ENCODE results near the gene SYNE1. TPM values are rescaled to one million over a fixed set of nuclear protein-coding genes. Genes with fewer than 3 reads are reported as not detected.
A peak's percentile ranks its signal among the peaks of the same experiment; 100 is the strongest.

SYNE1 gene
- total and polyA plus RNA-seq, 7 donors, result 7.2 to 203 (median 86.4) TPM

DNA sequence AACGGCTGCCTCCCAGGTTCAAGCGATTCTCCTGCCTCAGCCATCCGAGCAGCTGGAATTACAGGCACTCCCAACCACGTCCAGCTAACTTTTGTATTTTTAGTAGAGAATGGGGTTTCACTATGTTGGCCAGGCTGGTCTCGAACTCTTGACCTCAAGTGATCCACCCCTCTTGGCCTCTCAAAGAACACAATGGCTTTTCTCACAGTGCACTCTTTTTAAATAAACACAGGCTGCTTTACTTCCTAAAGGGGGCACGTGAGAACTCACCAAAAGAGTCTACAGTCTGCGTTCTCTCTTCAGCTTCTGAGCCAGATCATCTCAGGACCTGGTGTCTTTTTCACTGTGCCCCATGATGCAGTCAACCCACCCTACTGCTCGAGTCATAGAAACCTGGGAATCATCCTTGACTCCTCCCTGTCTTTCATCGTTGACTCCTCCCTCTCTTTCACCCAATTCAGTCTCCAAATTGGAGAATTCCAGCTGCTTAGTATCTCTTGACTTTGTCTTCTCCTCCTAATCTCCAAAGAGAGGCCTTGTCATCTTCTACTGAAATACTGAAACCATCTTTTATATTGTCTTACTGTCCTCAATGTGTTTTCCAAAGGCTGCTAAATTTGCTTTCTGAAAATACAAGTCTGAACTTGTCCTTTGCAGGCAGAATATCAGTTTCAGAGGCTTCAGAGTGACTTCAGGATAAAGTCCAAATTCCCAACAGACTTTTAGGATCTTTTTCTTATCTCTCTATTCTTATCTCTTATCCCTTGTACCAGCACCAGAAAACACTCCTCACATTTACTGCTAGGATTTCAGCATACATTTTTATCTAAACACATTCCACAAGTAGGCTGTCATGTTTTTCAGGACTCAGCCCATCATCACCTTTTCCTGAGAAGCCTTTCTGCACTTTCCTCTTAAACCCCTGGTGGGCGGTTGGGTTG, 323.4 kb downstream of the SYNE1 start:
- Histone ChIP-seq H3K36me3 (peaks cover 8 to 86% (median 42%) of the 10 kb centered on the region in 4 donors), H3K27me3 (no peaks in the 10 kb centered on the region), H3K4me1 (no peaks in the 10 kb centered on the region), H3K27ac (peak overlapping the region in 1 of 4 donors; percentile 14), H3K9me3 (no peaks in the 10 kb centered on the region), H3K4me3 (no peak overlapping the region)
- no peak for DNase-seq
- intact Hi-C loops (cut with DNase I), result loop anchor here (5.0 kb wide), 1 partner anchor 38 kb away; no protein-coding TSS in a partner anchor
- WGBS, 2 donors, result 83 to 87% methylated on average over 10 of the region's 10 CpGs
- TF ChIP-seq POLR2AphosphoS5 (IDR thresholded peaks at IDR 0.05) (no peak), CTCF (IDR thresholded peaks at IDR 0.05) (no peak), POLR2A (IDR thresholded peaks at IDR 0.05) (no peak), EP300 (IDR thresholded peaks at IDR 0.05) (no peak)

- peaks cover 15 to 86% (median 41%) of the 10 kb centered on the region in 4 donors for H3K36me3 ChIP-seq
- H3K4me3 ChIP-seq, result no peak overlapping the region
- TF ChIP-seq CTCF (IDR thresholded peaks at IDR 0.05) (no peak), POLR2AphosphoS5 (IDR thresholded peaks at IDR 0.05) (no peak), POLR2A (IDR thresholded peaks at IDR 0.05) (no peak), EP300 (IDR thresholded peaks at IDR 0.05) (no peak)
- DNase-seq, result no peak
- intact Hi-C loops (cut with DNase I), result loop anchor here (5.0 kb wide), 1 partner anchor 40 kb away; no protein-coding TSS in a partner anchor
- 96 to 98% methylated on average over 2 of the region's 2 CpGs for WGBS, 2 donors
- no peaks in the 10 kb centered on the region for H3K4me1 ChIP-seq
- H3K9me3 ChIP-seq, result no peaks in the 10 kb centered on the region
- no peaks in the 10 kb centered on the region for H3K27me3 ChIP-seq
- H3K27ac ChIP-seq, result no peak overlapping the region
Observed at GRCh38 chr6:152312434-152312833, 324.7 kb downstream of the SYNE1 start.

DNA sequence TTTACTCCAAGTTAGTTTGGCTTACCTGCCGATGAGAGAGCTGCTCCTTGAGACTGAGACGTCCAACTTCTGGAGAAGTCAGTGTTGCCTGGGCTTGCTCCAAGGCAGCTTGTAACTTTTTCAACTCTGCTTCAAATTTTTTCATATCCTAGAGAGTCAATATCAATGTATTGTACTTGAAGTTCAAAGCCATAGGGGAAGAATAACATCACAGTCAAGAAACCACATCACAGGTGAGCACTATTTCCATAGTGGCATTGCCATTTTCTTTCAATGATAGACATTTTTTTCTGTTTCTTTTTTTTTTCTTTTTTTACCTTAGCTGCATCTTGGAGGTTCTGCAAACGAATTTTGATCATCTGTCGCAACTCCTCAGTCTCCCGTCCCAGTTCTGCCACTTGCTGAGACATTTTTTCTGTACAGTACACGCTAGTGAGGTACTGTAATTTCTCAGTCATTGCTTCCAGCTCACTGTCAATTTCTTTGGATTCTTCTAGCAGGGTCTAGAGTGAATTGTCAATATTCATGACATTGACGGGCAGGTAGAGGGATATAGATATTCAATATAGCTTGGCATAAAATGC, 326.7 kb downstream of the SYNE1 start:
- intact Hi-C loops (cut with DNase I), result loop anchor here (5.0 kb wide), 1 partner anchor 42 kb away; no protein-coding TSS in a partner anchor
- Histone ChIP-seq H3K4me3 (no peak overlapping the region), H3K36me3 (peaks cover 15 to 85% (median 29%) of the 10 kb centered on the region in 4 donors), H3K27me3 (no peaks in the 10 kb centered on the region), H3K4me1 (no peaks in the 10 kb centered on the region), H3K27ac (no peak overlapping the region), H3K9me3 (no peaks in the 10 kb centered on the region)
- WGBS, 2 donors, result 81 to 82% methylated on average over 7 of the region's 7 CpGs
- TF ChIP-seq POLR2A (IDR thresholded peaks at IDR 0.05) (no peak), EP300 (IDR thresholded peaks at IDR 0.05) (no peak), CTCF (IDR thresholded peaks at IDR 0.05) (no peak), POLR2AphosphoS5 (IDR thresholded peaks at IDR 0.05) (no peak)
- no peak for DNase-seq

- Histone ChIP-seq H3K27me3 (no peaks in the 10 kb centered on the region), H3K9me3 (no peaks in the 10 kb centered on the region), H3K36me3 (peaks cover 15 to 89% (median 27%) of the 10 kb centered on the region in 4 donors), H3K27ac (no peak overlapping the region), H3K4me3 (no peak overlapping the region), H3K4me1 (no peaks in the 10 kb centered on the region)
- no peak for DNase-seq
- intact Hi-C loops (cut with DNase I), result loop anchor here (5.0 kb wide), 1 partner anchor 43 kb away; no protein-coding TSS in a partner anchor
- WGBS, 2 donors, result 54 to 77% methylated on average over 6 of the region's 6 CpGs
- TF ChIP-seq POLR2A (IDR thresholded peaks at IDR 0.05) (no peak), CTCF (IDR thresholded peaks at IDR 0.05) (no peak), EP300 (IDR thresholded peaks at IDR 0.05) (no peak), POLR2AphosphoS5 (IDR thresholded peaks at IDR 0.05) (no peak)
Observed at GRCh38 chr6:152309648-152310047, 327.5 kb downstream of the SYNE1 start.

All from sigmoid colon (tissue), 7 donors.